Subcutaneous adipose tissue (tissue), 4 donors: ENCODE measurements around the gene ZC3H7A. TPM values are rescaled to one million over a fixed set of nuclear protein-coding genes. Genes with fewer than 3 reads are reported as not detected.

ENCODE experiments used
- CTCF ChIP-seq: fragments of 450-650 bp; IDR thresholded peaks from one replicate; pipeline ENCODE4 v1.5.1; 2016; ENCODE audit warnings: low read depth, mild to moderate bottlenecking, control low read depth, antibody characterized with exemption, moderate library complexity
- total RNA-seq, 4 donors: library from RNA; depleted of rRNA; stranded (reverse); fragments of >200 nt; gene quantifications; one replicate each; pipeline ENCODE4 v1.1.0, GENCODE V29; 2016

ZC3H7A gene
- total RNA-seq = 100 to 1,000 TPM in 1 of 4 donors, 10 to 100 TPM in 3; 68.5 to 100 (median 94.7) TPM

GRCh38 chr16:11797166-11797956, at the start of gene ZC3H7A:
TSS of gene ZC3H7A (minus strand) at chr16:11797258. CDS start at chr16:11782354, 14,904 bp downstream.
- TF ChIP-seq CTCF = no peak

- no peak for TF ChIP-seq CTCF
These were observed 47.4 kb upstream of the ZC3H7A start for GRCh38 chr16:11844499-11844898.

GRCh38 chr16:11843861-11844260, 46.8 kb upstream of the ZC3H7A start:
- no peak for TF ChIP-seq CTCF

GRCh38 chr16:11843206-11843605, 46.1 kb upstream of the ZC3H7A start:
- no peak for TF ChIP-seq CTCF

- TF ChIP-seq CTCF = no peak
These were observed 44.0 kb upstream of the ZC3H7A start for GRCh38 chr16:11841026-11841425.

GRCh38 chr16:11836650-11837244, 39.7 kb upstream of the ZC3H7A start:
- TF ChIP-seq CTCF = no peak

GRCh38 chr16:11835891-11836649, 39.0 kb upstream of the ZC3H7A start:
- no peak for TF ChIP-seq CTCF
